ENCODE measurements around the gene MREG. TPM values are rescaled to one million over a fixed set of nuclear protein-coding genes. Genes with fewer than 3 reads are reported as not detected.
A peak's percentile ranks its signal among the peaks of the same experiment; 100 is the strongest.

Gene MREG
- total and polyA plus RNA-seq, 4 donors: 0.87 to 3.1 (median 2.7) TPM

DNA sequence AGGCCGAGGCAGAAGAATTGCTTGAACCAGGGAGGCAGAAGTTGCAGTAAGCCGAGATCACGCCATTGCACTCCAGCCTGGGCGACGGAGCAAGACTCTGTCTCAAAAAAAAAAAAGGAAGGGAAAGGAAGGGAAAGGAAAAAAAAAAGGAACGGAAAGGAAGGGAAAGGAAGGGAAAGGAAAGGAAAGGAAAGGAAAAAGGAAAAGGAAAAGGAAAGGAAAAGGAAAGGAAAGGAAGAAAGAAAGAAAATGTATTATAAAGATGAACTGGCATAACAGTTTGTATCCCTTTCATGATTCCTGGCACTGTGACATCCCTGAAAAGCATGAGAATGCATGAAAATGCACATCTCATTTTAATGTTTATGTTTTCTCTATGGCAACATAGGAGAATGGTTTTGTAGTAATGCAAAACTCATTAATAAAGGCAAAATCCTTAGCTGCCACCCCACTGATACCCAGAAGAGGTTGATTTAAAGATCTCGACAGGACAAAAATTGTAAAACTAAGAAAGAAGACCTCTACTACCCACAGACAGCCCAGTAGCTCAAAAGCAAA, 11.5 kb upstream of the MREG start:
- H3K4me1 ChIP-seq (ENCODE audit: control insufficient read depth in 4 of 4, insufficient read depth in 4 of 4, low read length in 3 of 4): no peaks in the 10 kb centered on the region
- no peak overlapping the region for H3K4me3 ChIP-seq (ENCODE audit: low read depth in 1 of 3, low read length in 3 of 3)
- DNase-seq (ENCODE audit: low spot score): no peak
- 96% methylated on average over 7 of the region's 7 CpGs for WGBS
- H3K9me3 ChIP-seq (ENCODE audit: control insufficient read depth in 4 of 4, low read length in 3 of 4): no peaks in the 10 kb centered on the region
- TF ChIP-seq ZBTB33 (IDR thresholded peaks at IDR 0.05): no peak
- no peak for TF ChIP-seq HNF4A (conservative IDR thresholded peaks at IDR 0.05)
- TF ChIP-seq ATF3 (IDR thresholded peaks at IDR 0.05): no peak
- no peak for TF ChIP-seq FOXA1 (IDR thresholded peaks at IDR 0.05)
- no peak for TF ChIP-seq FOXA2 (IDR thresholded peaks at IDR 0.05)
- no peak for TF ChIP-seq EGR1 (IDR thresholded peaks at IDR 0.05; ENCODE audit: low read depth in 2 of 2)
- no peak for TF ChIP-seq NR2F2 (IDR thresholded peaks at IDR 0.05)
- no peak for TF ChIP-seq YY1 (IDR thresholded peaks at IDR 0.05)
- no peak for TF ChIP-seq JUND (IDR thresholded peaks at IDR 0.05)
- TF ChIP-seq REST (IDR thresholded peaks at IDR 0.05): no peak
- no peak for TF ChIP-seq GABPA (IDR thresholded peaks at IDR 0.05 in 1 of 2, conservative IDR thresholded peaks at IDR 0.05 in 1 of 2)
- TF ChIP-seq RAD21 (IDR thresholded peaks at IDR 0.05): no peak
- no peak for TF ChIP-seq HNF4G (IDR thresholded peaks at IDR 0.05)
- TF ChIP-seq SP1 (IDR thresholded peaks at IDR 0.05): no peak
- TF ChIP-seq RXRA (IDR thresholded peaks at IDR 0.05): no peak
- TF ChIP-seq, protein P1, sequence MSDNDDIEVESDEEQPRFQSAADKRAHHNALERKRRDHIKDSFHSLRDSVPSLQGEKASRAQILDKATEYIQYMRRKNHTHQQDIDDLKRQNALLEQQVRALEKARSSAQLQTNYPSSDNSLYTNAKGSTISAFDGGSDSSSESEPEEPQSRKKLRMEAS (IDR thresholded peaks at IDR 0.05): no peak
- no peak overlapping the region for H3K27ac ChIP-seq (ENCODE audit: low read depth in 1 of 2, low read length in 2 of 2)
- H3K9ac ChIP-seq (ENCODE audit: low read depth in 1 of 2, low read length in 2 of 2): no peak overlapping the region
- no peaks in the 10 kb centered on the region for H3K27me3 ChIP-seq (ENCODE audit: control insufficient read depth in 4 of 4, insufficient read depth in 4 of 4, low read length in 3 of 4)
- peaks cover 2 to 25% (median 6%) of the 10 kb centered on the region in 4 donors for H3K36me3 ChIP-seq (ENCODE audit: control insufficient read depth in 4 of 4, insufficient read depth in 3 of 4, low read depth in 1 of 4, low read length in 3 of 4)

GRCh38 chr2:216023055-216023648, 9.8 kb upstream of the MREG start:
- peaks cover 0 to 22% (median 3%) of the 10 kb centered on the region in 4 donors for H3K36me3 ChIP-seq (ENCODE audit: control insufficient read depth in 4 of 4, insufficient read depth in 3 of 4, low read depth in 1 of 4, low read length in 3 of 4)
- TF ChIP-seq RXRA (IDR thresholded peaks at IDR 0.05): no peak
- peak; percentile 68 to 72 for TF ChIP-seq RAD21 (IDR thresholded peaks at IDR 0.05)
- TF ChIP-seq, protein P2, sequence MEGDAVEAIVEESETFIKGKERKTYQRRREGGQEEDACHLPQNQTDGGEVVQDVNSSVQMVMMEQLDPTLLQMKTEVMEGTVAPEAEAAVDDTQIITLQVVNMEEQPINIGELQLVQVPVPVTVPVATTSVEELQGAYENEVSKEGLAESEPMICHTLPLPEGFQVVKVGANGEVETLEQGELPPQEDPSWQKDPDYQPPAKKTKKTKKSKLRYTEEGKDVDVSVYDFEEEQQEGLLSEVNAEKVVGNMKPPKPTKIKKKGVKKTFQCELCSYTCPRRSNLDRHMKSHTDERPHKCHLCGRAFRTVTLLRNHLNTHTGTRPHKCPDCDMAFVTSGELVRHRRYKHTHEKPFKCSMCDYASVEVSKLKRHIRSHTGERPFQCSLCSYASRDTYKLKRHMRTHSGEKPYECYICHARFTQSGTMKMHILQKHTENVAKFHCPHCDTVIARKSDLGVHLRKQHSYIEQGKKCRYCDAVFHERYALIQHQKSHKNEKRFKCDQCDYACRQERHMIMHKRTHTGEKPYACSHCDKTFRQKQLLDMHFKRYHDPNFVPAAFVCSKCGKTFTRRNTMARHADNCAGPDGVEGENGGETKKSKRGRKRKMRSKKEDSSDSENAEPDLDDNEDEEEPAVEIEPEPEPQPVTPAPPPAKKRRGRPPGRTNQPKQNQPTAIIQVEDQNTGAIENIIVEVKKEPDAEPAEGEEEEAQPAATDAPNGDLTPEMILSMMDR (IDR thresholded peaks at IDR 0.05; ENCODE audit: low read depth, low read length, missing input control): peak; percentile 54
- no peak for TF ChIP-seq FOXA1 (IDR thresholded peaks at IDR 0.05)
- TF ChIP-seq NR2F2 (IDR thresholded peaks at IDR 0.05): no peak
- no peak for TF ChIP-seq ZBTB33 (IDR thresholded peaks at IDR 0.05)
- no peak for TF ChIP-seq TAF1 (conservative IDR thresholded peaks at IDR 0.05)
- TF ChIP-seq HNF4A (conservative IDR thresholded peaks at IDR 0.05): no peak
- H3K4me3 ChIP-seq (ENCODE audit: low read depth in 1 of 3, low read length in 3 of 3): no peak overlapping the region
- no peaks in the 10 kb centered on the region for H3K9me3 ChIP-seq (ENCODE audit: control insufficient read depth in 4 of 4, low read length in 3 of 4)
- no peak overlapping the region for H3K9ac ChIP-seq (ENCODE audit: low read depth in 1 of 2, low read length in 2 of 2)
- H3K4me1 ChIP-seq (ENCODE audit: control insufficient read depth in 4 of 4, insufficient read depth in 4 of 4, low read length in 3 of 4): no peaks in the 10 kb centered on the region
- no peak overlapping the region for H3K27ac ChIP-seq (ENCODE audit: low read depth in 1 of 2, low read length in 2 of 2)
- no peaks in the 10 kb centered on the region for H3K27me3 ChIP-seq (ENCODE audit: control insufficient read depth in 4 of 4, insufficient read depth in 4 of 4, low read length in 3 of 4)
- 52% methylated on average over 3 of the region's 3 CpGs for WGBS
- DNase-seq (ENCODE audit: low spot score): no peak

All from liver (tissue), 9 donors.